Femur (tissue), 1 donor: Measurements from ENCODE around the gene GTPBP1.
A peak's percentile ranks its signal among the peaks of the same experiment; 100 is the strongest.

Experiments used
- DNase-seq: peaks from one replicate; pipeline ENCODE4 v3.0.0-alpha.2; 2017

GTPBP1 gene

GRCh38 chr22:38761202-38762162, 55.7 kb downstream of the GTPBP1 start:
- DNase-seq: no peak

GRCh38 chr22:38762551-38762983, 56.8 kb downstream of the GTPBP1 start:
- DNase-seq: no peak

- DNase-seq: peak; percentile 55
Observed at GRCh38 chr22:38766076-38766777, 60.5 kb downstream of the GTPBP1 start.

- no peak for DNase-seq
Observed at GRCh38 chr22:38767313-38767712, 61.6 kb downstream of the GTPBP1 start.

- no peak for DNase-seq
Observed at GRCh38 chr22:38768036-38768435, 62.3 kb downstream of the GTPBP1 start.

GRCh38 chr22:38770257-38770949, 64.7 kb downstream of the GTPBP1 start:
- DNase-seq: no peak

- DNase-seq: no peak
Observed at GRCh38 chr22:38772623-38772873, 66.8 kb downstream of the GTPBP1 start.

- DNase-seq: no peak
Observed at GRCh38 chr22:38773363-38773946, 67.7 kb downstream of the GTPBP1 start.

GRCh38 chr22:38774496-38775166, 68.9 kb downstream of the GTPBP1 start:
- no peak for DNase-seq

- no peak for DNase-seq
Observed at GRCh38 chr22:38775656-38776055, 69.9 kb downstream of the GTPBP1 start.

- DNase-seq: no peak
Observed at GRCh38 chr22:38776086-38776485, 70.3 kb downstream of the GTPBP1 start.

GRCh38 chr22:38777087-38777671, 71.4 kb downstream of the GTPBP1 start:
- DNase-seq: no peak

GRCh38 chr22:38781033-38781432, 75.3 kb downstream of the GTPBP1 start:
- DNase-seq: no peak

GRCh38 chr22:38782402-38783094, 76.8 kb downstream of the GTPBP1 start:
- DNase-seq: peak; percentile 61
